ENCODE data around the gene SMARCC2. TPM values are rescaled to one million over a fixed set of nuclear protein-coding genes. Genes with fewer than 3 reads are reported as not detected.

Gene SMARCC2
- total and polyA plus RNA-seq, 9 of the 15 experiments (the other 6 are each of a cell fraction or from before 2014, with no cell fraction given), result 11.9 to 86.0 (median 36.6) TPM

GRCh38 chr12:56150563-56150962, 38.7 kb downstream of the SMARCC2 start (continued):
- TF ChIP-seq NCOR1 (IDR thresholded peaks at IDR 0.05), result no peak
- TF ChIP-seq RBM34 (IDR thresholded peaks at IDR 0.05; ENCODE audit: borderline replicate concordance, insufficient read depth, low read length), result no peak
- TF ChIP-seq ARID4B (CRISPR knock-in tag; IDR thresholded peaks at IDR 0.05), result no peak
- TF ChIP-seq ZBTB8A (IDR thresholded peaks at IDR 0.05; ENCODE audit: partially characterized antibody), result no peak
- no peak for TF ChIP-seq CBX1 (IDR thresholded peaks at IDR 0.05; ENCODE audit: low read depth)
- TF ChIP-seq THAP7 (CRISPR knock-in tag; IDR thresholded peaks at IDR 0.05), result no peak
- no peak for TF ChIP-seq CEBPZ (IDR thresholded peaks at IDR 0.05; ENCODE audit: borderline replicate concordance, low read depth, low read length)
- TF ChIP-seq TAF7 (tag; IDR thresholded peaks at IDR 0.05), result no peak
- peak in 1 of 2 experiments; percentile 60; a peak in 1 of 4 replicates for TF ChIP-seq TRIM24 (IDR thresholded peaks at IDR 0.05)
- peak; percentile 49; the same call in 1 of the 2 replicates for TF ChIP-seq FOSL1 (tag; conservative IDR thresholded peaks at IDR 0.05)
- no peak for TF ChIP-seq ZNF707 (CRISPR knock-in tag; conservative IDR thresholded peaks at IDR 0.05)
- no peak for TF ChIP-seq ZHX1 (conservative IDR thresholded peaks at IDR 0.05; ENCODE audit: low read length)
- TF ChIP-seq MITF (IDR thresholded peaks at IDR 0.05), result no peak
- no peak for TF ChIP-seq NCOA1 (IDR thresholded peaks at IDR 0.05; ENCODE audit: low read depth)

Data from K562 (cell line).